Activated CD8-positive, alpha-beta memory T cell treated with anti-CD3 and anti-CD28 coated beads, Interleukin-2, amount 50 U/mL, for 1 hour (primary cell): ENCODE results near the gene ECM2.

ENCODE experiments used
- DNase-seq: peaks from one replicate; pipeline ENCODE4 v3.0.0-alpha.2; 2020; ENCODE audit errors: extremely low read depth

The ECM2 gene

DNA sequence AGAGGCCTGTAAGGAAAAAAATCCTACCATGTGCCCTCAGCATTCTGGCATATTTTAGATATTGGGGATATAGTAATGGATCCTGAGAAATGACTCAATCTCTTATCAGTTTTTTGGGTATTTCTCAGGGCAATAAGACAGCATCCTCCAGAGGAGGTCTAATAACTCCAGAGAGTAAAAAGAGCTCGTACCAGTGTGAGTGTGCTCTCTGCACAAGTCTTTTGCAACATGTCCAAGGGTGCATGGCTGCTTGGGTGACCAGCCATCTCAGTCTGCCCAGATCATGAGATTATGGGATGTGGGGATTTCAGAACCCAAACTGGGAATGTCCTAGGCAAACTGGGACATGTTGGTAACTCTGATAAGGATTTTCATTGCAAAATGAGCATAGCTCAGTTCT, 68.7 kb downstream of the ECM2 start:
- no peak for DNase-seq

DNA sequence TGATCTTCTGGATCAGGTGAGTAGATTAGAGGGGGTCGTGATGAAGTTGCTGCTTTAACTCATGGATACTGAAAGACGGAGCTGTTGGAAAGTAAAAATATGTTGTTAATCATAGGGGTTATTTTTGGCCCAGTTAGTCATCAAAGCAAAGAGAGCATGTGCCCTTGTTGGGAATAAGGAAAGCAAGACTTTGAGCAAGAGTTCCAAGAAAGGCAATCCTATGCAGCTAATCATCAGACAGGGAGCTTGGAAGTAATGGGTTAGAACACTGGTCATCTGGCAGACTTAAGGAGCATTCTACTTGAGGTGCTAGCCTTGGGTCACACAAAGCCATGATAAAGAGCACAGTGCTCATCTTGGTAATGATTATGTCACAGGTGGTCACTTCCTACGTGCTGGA, 71.8 kb downstream of the ECM2 start:
- no peak for DNase-seq

DNA sequence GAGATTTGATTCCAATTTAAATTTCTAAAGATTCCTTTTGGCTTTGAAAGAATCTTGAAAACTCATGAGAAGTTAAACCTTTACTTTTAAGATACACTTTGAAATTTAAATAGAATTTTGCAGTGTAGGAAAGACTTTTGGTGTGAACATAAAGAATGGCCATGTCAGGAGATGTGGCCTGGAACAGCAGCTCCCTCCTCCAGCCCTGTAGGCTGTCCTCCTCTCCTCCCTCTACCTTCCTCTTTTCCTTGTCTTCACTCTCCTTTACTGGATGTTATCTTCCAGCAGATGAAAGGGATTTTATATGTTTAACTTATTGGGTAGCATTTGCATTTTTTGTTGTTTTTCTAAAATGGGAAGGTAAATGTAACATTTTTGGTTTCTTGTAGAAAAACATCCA, 72.4 kb downstream of the ECM2 start:
- DNase-seq: no peak

DNA sequence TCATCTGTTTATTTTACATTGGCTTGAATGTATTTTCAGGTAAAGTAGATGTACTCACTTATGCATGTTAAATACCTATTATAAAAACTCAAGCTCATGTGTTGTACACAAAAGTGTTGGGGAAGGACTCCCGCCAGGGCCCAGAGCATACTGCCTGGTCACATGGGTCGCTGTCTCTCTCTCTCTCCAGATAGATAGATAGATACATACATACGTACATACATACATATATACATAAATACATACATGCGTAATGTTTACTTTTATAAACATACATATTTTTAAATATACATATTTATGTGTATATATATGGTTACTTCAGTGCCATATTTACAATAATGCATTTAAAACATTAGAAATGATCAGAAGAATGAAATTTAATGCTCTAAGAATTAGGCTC, 78.2 kb downstream of the ECM2 start:
- no peak for DNase-seq

DNA sequence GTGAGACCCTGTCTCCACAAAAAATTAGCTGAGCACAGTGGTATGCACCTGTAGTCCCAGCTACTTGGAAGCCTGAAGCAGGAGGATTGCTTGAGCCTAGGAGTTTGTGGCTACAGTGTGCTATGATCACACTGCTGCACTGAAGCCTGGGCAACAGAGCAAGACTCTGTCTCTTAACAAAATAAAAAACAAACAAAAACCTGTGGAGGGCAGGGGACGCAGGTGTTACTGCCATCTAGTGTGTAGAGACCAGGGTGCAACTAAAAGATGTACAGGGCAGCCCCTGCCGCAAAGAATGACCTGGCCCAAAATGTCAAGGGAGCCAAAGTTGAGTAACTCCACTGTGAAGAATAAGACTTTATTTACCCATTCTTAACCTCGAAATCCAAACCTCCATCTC, 80.6 kb downstream of the ECM2 start:
- no peak for DNase-seq

DNA sequence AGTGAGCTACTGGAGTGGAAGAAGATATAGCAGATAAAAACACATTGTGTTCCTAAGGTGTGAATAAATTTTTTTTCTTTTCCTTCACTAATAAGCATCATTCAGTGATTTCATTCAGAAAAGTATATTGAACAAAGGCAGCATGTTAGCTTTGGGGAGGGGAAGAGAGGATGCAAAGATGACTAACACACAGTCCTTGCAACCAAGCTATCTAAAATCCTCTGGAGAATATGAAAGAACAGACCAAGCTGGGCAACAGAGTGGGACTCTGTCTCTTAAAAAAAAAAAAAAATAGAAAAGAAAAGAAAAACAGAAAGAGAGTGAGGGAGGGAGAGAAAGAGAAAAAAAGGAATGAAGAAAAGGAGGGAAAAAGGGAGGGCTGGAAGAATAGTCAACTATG, 89.3 kb downstream of the ECM2 start:
- DNase-seq: no peak
